ENCODE results near the gene SCYL3. TPM values are rescaled to one million over a fixed set of nuclear protein-coding genes. Genes with fewer than 3 reads are reported as not detected.
"Not testable (repeated sequence)": the region's sequence is repeated elsewhere in the genome, so short reads cannot be mapped to it uniquely, and the experiment has no call there.

Gene SCYL3
- total RNA-seq, 1 donor from 2014 or later, result 8.1 TPM

GRCh38 chr1:169921080-169921479 lies 27.4 kb upstream of the SCYL3 start:
- DNase-seq (ENCODE audit: low read depth, low spot score), result no peak
- no peak for TF ChIP-seq CTCF (conservative IDR thresholded peaks at IDR 0.05)
- Mint-ChIP-seq H3K27ac (ENCODE audit: unreplicated experiment) (no peak overlapping the region), H3K36me3 (ENCODE audit: low read depth) (peaks cover 2% of the 10 kb centered on the region), H3K9me3 (no peaks in the 10 kb centered on the region), H3K4me3 (no peak overlapping the region), H3K4me1 (no peaks in the 10 kb centered on the region), H3K27me3 (ENCODE audit: low read depth) (no peaks in the 10 kb centered on the region)

- H3K27me3 Mint-ChIP-seq (ENCODE audit: low read depth), result no peaks in the 10 kb centered on the region
Observed at GRCh38 chr1:169918927-169919326, 25.2 kb upstream of the SCYL3 start.

GRCh38 chr1:169918220-169918619 lies 24.5 kb upstream of the SCYL3 start:
- not testable (repeated sequence) for H3K4me1 Mint-ChIP-seq; H3K27ac Mint-ChIP-seq (ENCODE audit: unreplicated experiment); DNase-seq (ENCODE audit: low read depth, low spot score); H3K9me3 Mint-ChIP-seq; H3K27me3 Mint-ChIP-seq (ENCODE audit: low read depth); H3K4me3 Mint-ChIP-seq; H3K36me3 Mint-ChIP-seq (ENCODE audit: low read depth)

More at GRCh38 chr1:169918927-169919326, 25.2 kb upstream of the SCYL3 start:
- no peaks in the 10 kb centered on the region for H3K9me3 Mint-ChIP-seq
- no peak overlapping the region for H3K4me3 Mint-ChIP-seq
- H3K36me3 Mint-ChIP-seq (ENCODE audit: low read depth), result peaks cover 2% of the 10 kb centered on the region
- H3K27ac Mint-ChIP-seq (ENCODE audit: unreplicated experiment), result no peak overlapping the region
- no peak for TF ChIP-seq CTCF (conservative IDR thresholded peaks at IDR 0.05)
- no peaks in the 10 kb centered on the region for H3K4me1 Mint-ChIP-seq
- DNase-seq (ENCODE audit: low read depth, low spot score), result no peak

GRCh38 chr1:169915150-169915549 lies 21.5 kb upstream of the SCYL3 start:
- Mint-ChIP-seq H3K27me3 (ENCODE audit: low read depth) (no peaks in the 10 kb centered on the region), H3K36me3 (ENCODE audit: low read depth) (peaks cover 2% of the 10 kb centered on the region), H3K4me1 (no peaks in the 10 kb centered on the region), H3K9me3 (no peaks in the 10 kb centered on the region), H3K27ac (ENCODE audit: unreplicated experiment) (no peak overlapping the region), H3K4me3 (no peak overlapping the region)
- TF ChIP-seq CTCF (conservative IDR thresholded peaks at IDR 0.05), result no peak
- no peak for DNase-seq (ENCODE audit: low read depth, low spot score)

- no peaks in the 10 kb centered on the region for H3K4me1 Mint-ChIP-seq
- H3K27me3 Mint-ChIP-seq (ENCODE audit: low read depth), result no peaks in the 10 kb centered on the region
- DNase-seq (ENCODE audit: low read depth, low spot score), result no peak
- peaks cover 2% of the 10 kb centered on the region for H3K36me3 Mint-ChIP-seq (ENCODE audit: low read depth)
- no peak overlapping the region for H3K4me3 Mint-ChIP-seq
- no peak for TF ChIP-seq CTCF (conservative IDR thresholded peaks at IDR 0.05)
- H3K9me3 Mint-ChIP-seq, result no peaks in the 10 kb centered on the region
- H3K27ac Mint-ChIP-seq (ENCODE audit: unreplicated experiment), result no peak overlapping the region
Observed at GRCh38 chr1:169914531-169914930, 20.8 kb upstream of the SCYL3 start.

- TF ChIP-seq CTCF (conservative IDR thresholded peaks at IDR 0.05), result no peak
- Mint-ChIP-seq H3K36me3 (ENCODE audit: low read depth) (no peaks in the 10 kb centered on the region), H3K27me3 (ENCODE audit: low read depth) (peaks cover 3% of the 10 kb centered on the region), H3K4me1 (no peaks in the 10 kb centered on the region), H3K4me3 (no peak overlapping the region), H3K9me3 (peaks cover 2% of the 10 kb centered on the region), H3K27ac (ENCODE audit: unreplicated experiment) (no peak overlapping the region)
- no peak for DNase-seq (ENCODE audit: low read depth, low spot score)
Observed at GRCh38 chr1:169909499-169909898, 15.8 kb upstream of the SCYL3 start.

All from neural crest cell (in vitro differentiated cells).